Large intestine (tissue), 3 donors: ENCODE data around the gene PALLD. TPM values are rescaled to one million over a fixed set of nuclear protein-coding genes. Genes with fewer than 3 reads are reported as not detected.

Source experiments
- DNase-seq, 2 donors: peaks; one replicate each; pipeline versions ENCODE4 v3.0.0 to v3.0.0-alpha.2; 2013
- H3K27ac ChIP-seq: one replicate; pipeline ENCODE4 v1.5.1; 2013; ENCODE audit warnings: low read length
- H3K27me3 ChIP-seq: 2 replicates; pipeline ENCODE4 v1.6.1; 2013; ENCODE audit warnings: low read length; ENCODE audit not compliant: control insufficient read depth, insufficient read depth
- H3K36me3 ChIP-seq: 2 replicates; pipeline ENCODE4 v1.6.1; 2013; ENCODE audit warnings: low read length; ENCODE audit not compliant: control insufficient read depth, insufficient read depth
- H3K4me1 ChIP-seq: one replicate; pipeline ENCODE4 v1.6.1; 2013; ENCODE audit warnings: low read length; ENCODE audit not compliant: control insufficient read depth, insufficient read depth
- H3K4me3 ChIP-seq: one replicate; pipeline ENCODE4 v1.5.1; 2013; ENCODE audit warnings: low read length
- H3K9me3 ChIP-seq: one replicate; pipeline ENCODE4 v1.6.1; 2013; ENCODE audit warnings: mild to moderate bottlenecking, low read depth, low read length, moderate library complexity; ENCODE audit not compliant: control insufficient read depth
- WGBS: methylation state at CpG from one replicate; pipeline ENCODE4 v1.1.5; 2013; ENCODE audit warnings: low lambda C conversion rate; ENCODE audit not compliant: insufficient coverage; 5-methylcytosine and 5-hydroxymethylcytosine counted together
- polyA plus RNA-seq: library from polyadenylated mRNA; unstranded; fragments of 120-200 nt; gene quantifications from one replicate; pipeline ENCODE4 v1.2.1, GENCODE V29; 2013

Gene PALLD
- polyA plus RNA-seq, 1 donor: 59.7 TPM

DNA sequence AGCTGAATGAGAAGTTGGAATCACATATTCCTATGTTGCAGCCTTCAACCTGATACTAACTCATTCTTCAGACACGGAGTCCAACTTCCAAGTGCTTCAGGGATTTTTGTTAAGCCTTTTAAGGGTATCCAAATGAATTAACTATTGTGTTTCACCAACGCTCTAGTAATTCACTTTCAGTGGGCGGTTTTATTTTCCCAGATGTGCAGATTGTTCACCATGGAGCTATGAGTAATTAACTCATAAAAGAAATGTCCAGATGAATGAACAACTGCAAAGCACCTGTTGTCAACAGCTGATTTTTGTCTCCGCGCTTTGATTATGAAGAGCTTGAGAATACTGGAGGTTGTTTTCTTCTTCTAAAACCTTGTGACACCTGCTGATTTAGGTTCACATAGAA, 325.6 kb downstream of the PALLD start:
- WGBS: no CpG with 5 or more reads among the region's 5 CpGs
- no peaks in the 10 kb centered on the region for H3K9me3 ChIP-seq

DNA sequence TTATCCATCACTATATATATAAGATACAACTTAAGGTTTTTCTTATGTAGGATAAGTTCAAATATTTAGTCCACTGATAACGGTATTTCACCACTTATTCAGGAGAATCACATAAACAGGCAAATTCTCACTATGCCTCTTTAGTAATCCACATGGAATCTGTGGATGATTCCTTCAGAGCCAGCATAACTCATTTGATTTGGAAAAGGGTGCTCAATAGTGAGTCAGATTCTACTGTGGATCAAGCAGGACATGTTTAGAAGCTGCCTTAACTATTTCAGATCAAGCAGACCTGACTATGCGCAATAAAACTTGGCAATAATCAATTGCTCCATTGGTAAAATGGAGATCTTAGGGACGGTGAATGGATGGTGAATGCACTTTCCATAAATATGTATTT, 329.1 kb downstream of the PALLD start:
- WGBS: 100% methylated on average over 2 of the region's 3 CpGs
- Histone ChIP-seq H3K27ac (no peak overlapping the region), H3K4me3 (no peak overlapping the region), H3K36me3 (no peaks in the 10 kb centered on the region), H3K4me1 (no peaks in the 10 kb centered on the region), H3K9me3 (no peaks in the 10 kb centered on the region), H3K27me3 (no peaks in the 10 kb centered on the region)
- DNase-seq: no peak

More for the DNA sequence above, 325.6 kb downstream of the PALLD start:
- Histone ChIP-seq H3K4me1 (peaks cover under 1% of the 10 kb centered on the region), H3K27ac (no peak overlapping the region), H3K27me3 (no peaks in the 10 kb centered on the region), H3K4me3 (no peak overlapping the region), H3K36me3 (no peaks in the 10 kb centered on the region)
- DNase-seq: no peak

DNA sequence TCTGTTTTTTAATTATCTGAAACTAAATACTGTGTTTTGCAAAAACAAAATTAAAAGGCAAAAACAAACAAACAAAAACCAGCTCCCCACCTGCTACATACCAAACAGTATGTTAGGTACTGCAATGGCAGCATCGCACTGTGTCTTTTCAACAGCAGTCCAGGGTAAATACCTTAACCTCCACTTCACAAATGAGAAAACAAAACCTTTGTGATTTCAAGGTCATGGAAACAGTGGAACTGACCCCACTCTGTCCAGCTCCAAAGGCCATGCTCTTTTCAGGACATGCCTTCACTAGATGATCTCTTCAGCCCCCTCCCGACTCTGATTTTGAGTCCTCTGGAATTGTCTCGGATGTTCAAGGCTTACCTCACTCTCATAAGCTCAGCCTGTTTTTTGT, 329.8 kb downstream of the PALLD start:
- 92% methylated on average over 2 of the region's 3 CpGs for WGBS
- Histone ChIP-seq H3K36me3 (no peaks in the 10 kb centered on the region), H3K27ac (no peak overlapping the region), H3K9me3 (no peaks in the 10 kb centered on the region), H3K4me1 (no peaks in the 10 kb centered on the region), H3K4me3 (no peak overlapping the region), H3K27me3 (no peaks in the 10 kb centered on the region)
- no peak for DNase-seq

DNA sequence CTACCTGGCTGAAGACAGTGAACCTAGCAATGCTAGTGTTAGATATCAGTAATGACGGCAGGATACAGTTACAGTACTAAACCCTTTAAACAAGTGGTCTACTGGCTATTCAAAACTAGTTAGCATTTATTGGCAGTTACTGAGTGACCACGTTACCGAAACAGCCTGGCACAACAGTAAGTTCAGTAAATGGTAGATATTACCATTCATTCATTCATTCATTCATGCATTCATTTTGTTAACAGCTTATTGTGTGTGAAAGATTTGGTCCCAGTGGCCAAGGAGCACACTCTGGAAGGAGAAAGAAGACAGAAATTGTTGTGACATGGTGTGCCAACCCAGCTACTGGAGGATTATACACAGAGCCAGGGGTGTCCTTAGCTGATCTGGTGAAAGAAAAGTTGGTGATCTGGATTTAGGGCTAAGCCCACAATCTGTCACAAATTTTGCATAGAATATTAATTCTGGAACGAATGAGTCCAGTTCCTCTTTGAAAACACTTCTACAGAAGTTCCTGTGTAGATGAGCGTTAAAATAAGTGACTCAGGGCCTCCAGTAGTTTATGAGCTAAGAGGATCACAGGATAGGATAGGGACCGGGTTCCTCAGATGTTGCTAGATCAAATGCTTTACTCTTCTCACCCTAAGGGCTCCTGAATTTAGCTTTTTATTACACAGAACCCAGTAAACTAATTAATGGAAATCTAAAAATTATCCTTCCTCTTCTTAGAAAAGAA, 334.1 kb downstream of the PALLD start:
- Histone ChIP-seq H3K9me3 (peaks cover 4% of the 10 kb centered on the region), H3K4me1 (peaks cover 5% of the 10 kb centered on the region), H3K27ac (no peak overlapping the region), H3K27me3 (peaks cover 15% of the 10 kb centered on the region), H3K36me3 (no peaks in the 10 kb centered on the region), H3K4me3 (peak overlapping the region; percentile 83)
- no CpG with 5 or more reads among the region's 6 CpGs for WGBS
- no peak for DNase-seq

DNA sequence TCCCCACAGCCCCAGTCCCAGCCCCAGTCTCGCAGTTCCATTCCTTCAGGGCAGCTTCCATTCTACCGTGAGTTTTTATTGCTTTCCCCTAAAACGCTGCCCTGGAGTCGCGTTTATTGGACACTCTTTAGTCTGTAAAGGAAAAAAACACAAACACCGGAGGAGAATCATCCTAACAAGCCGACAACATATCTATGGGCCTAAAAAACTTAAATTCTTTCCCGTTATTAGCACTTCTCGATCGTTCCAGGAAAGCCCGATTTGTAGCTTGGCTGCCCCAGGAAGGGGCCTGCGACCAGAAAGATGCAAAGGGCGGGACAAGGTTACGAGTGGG, 334.7 kb downstream of the PALLD start:
- H3K9me3 ChIP-seq: peaks cover 4% of the 10 kb centered on the region
- H3K4me3 ChIP-seq: peak overlapping the region; percentile 83
- WGBS: 0% methylated on average over 5 of the region's 14 CpGs
- H3K36me3 ChIP-seq: no peaks in the 10 kb centered on the region
- peaks cover 5% of the 10 kb centered on the region for H3K4me1 ChIP-seq
- DNase-seq: no peak
- peaks cover 15% of the 10 kb centered on the region for H3K27me3 ChIP-seq
- peak overlapping the region; percentile 72 for H3K27ac ChIP-seq

DNA sequence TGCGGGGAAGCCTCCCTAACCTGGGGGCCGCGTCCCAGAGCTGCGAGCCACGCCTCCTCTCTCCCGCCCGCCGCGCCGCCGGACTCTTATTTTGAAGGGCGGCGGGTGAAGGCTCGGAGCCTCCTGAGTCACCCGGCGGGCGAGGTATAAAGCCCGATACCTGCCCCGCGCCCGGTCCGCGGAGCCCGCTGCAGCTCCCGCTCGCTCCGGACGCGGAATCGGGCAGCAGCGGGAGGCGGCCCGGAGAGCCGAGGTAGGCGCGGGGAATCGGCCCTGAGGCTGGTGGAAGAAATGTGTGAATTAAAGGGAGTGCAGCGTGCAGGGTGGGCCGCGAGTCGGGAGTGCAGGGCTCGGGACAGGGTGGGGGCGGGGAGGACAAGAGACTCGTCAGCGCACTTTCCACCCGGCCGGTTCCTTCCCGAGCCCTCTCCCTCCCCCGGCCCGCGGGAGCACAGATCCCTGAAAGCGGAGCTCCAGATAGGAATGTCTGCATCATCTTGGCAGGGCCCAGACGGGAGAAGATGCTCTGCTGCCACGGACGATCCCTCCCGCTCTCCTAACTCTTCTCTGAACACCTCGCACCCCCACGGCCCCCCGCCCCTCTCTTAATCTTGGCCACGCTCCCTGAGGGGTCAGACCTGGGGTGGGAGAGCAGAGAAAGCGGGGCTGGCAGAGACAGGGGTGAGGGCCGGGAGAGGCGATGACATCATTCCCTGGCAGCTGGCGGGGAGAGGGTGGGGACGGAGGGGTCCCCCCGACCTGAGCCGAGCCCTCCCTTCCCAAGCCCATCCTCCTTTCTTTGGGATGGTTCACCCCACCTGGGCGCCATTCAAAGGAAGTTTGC, 335.3 kb downstream of the PALLD start:
- H3K4me1 ChIP-seq: peaks cover 5% of the 10 kb centered on the region
- H3K27me3 ChIP-seq: peaks cover 15% of the 10 kb centered on the region
- no CpG with 5 or more reads among the region's 68 CpGs for WGBS

DNA sequence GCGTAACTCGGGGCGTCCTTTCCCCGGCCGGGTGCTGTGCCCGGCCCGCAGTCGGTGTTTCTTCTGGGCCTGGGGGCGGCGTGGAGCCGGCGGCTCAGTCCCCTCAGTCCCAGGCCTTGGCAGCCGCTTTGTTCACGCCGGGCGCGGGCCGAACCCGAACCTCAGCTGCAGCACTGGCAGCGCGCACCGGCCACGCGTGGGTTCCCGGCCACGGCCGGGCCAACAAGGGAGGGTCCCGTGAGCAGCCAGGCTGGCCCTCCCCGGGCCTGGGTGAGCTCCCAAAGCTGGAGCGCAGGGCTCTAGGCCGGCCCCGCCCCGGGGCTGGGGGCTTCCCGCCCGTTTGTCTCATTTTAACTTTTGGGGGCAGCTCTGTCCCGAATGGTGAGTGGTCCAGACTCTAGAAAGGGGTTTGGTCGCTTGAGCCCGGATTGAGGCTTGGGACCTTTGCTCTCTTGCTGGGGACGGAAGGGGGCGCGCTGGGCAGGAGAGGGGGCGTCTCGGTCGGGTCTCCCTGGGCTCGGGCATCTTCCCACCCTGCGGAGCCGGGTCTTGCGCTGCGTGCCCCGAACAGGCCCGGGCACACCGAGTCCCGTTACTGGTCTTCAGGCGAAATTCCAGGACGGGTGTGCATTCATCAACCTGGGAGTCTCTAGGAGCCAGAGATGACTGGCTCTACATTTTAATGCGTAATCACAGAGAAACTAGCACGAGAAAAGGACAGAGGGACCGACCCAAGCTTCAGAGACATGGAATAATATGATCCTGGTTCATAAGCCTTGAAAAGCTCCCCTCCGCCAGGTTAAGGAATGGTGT, 336.1 kb downstream of the PALLD start:
- H3K27me3 ChIP-seq: peaks cover 15% of the 10 kb centered on the region
- 0% methylated on average over 2 of the region's 59 CpGs for WGBS
- peaks cover 4% of the 10 kb centered on the region for H3K9me3 ChIP-seq
- H3K4me1 ChIP-seq: peaks cover 5% of the 10 kb centered on the region
- peaks cover 7% of the 10 kb centered on the region for H3K36me3 ChIP-seq
- H3K4me3 ChIP-seq: peak overlapping the region; percentile 83
- peak in 1 of 2 donors; percentile 29 for DNase-seq
- H3K27ac ChIP-seq: peak overlapping the region; percentile 72

More for the DNA sequence above, 335.3 kb downstream of the PALLD start:
- Histone ChIP-seq H3K4me3 (peak overlapping the region; percentile 83), H3K27ac (peak overlapping the region; percentile 72), H3K36me3 (peaks cover 4% of the 10 kb centered on the region), H3K9me3 (peaks cover 4% of the 10 kb centered on the region)
- peak; percentile 52 to 85 for DNase-seq

DNA sequence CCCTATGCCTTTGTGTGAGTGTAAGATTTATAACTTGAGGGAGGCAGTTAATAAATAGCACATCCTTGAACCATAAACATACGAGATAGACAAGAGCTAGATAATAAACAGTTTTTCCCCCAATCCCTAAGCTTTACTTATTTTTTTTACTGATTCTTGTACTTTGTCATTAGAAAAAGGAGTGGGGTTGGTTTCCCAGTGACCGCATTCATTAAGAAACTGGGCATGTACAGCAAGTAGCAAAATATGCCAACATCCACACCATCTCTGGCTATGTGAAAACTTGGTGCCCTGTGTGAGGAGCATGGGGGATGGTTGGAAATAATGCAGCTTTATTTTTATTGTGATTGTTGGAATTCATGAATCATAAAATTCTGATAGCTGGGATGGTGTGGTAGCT, 337.0 kb downstream of the PALLD start:
- Histone ChIP-seq H3K9me3 (peaks cover 4% of the 10 kb centered on the region), H3K4me3 (no peak overlapping the region), H3K27me3 (peaks cover 15% of the 10 kb centered on the region), H3K36me3 (peaks cover 7% of the 10 kb centered on the region), H3K27ac (no peak overlapping the region), H3K4me1 (peaks cover 5% of the 10 kb centered on the region)
- WGBS: 13% methylated on average over 1 of the region's 2 CpGs
- no peak for DNase-seq

DNA sequence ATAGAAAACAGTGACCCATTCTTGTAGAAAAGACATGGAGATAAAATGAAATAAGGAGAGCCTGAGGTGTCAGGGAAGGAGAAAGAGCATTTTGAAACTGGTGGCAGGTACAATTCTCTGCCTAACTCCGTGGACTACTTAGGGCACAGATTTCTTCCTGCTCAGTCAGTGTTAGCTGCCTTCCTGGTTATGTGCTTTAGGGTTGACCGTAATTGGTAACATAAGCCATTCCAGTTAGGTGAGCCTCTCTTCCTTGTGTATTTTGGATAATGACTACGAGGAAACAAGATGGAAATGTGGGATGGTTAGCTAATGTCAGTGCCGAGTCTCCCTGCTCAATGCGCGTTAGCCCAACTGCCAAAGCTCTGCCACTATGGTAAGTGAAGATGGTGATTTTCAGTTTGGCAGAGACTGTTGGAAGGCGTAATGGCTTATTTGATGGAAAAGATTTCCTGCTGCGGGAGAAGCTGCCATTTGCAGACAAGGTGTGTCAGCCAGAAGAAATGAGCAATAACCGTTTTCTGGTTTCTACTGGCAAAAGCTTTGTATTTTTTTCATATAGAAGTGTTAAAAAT, 339.1 kb downstream of the PALLD start:
- Histone ChIP-seq H3K9me3 (peaks cover 4% of the 10 kb centered on the region), H3K4me1 (peaks cover 5% of the 10 kb centered on the region), H3K27me3 (peaks cover 15% of the 10 kb centered on the region), H3K4me3 (no peak overlapping the region), H3K36me3 (peaks cover 7% of the 10 kb centered on the region), H3K27ac (no peak overlapping the region)
- no peak for DNase-seq
- 100% methylated on average over 1 of the region's 9 CpGs for WGBS

DNA sequence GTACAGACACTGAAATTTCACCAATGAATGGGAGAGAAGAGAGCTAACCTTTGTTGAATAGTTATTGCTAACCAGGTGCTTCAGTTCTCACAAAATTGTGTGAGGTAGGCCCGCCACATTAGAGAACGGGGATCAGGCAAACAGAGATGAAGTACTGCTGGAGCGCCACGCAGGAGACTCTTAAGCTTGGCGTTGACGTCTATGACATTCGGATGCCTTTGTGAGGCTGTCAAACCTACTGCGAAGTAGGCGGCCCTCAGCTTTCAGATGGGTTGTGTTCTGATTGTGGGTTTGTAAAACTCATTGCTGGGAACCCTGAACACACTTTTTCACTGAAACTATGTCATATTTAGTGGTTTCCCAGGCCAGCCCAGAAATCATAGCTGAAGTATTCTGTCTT, 339.6 kb downstream of the PALLD start:
- no peak overlapping the region for H3K4me3 ChIP-seq
- no peak overlapping the region for H3K27ac ChIP-seq
- no CpG with 5 or more reads among the region's 9 CpGs for WGBS

More for the DNA sequence above, 339.6 kb downstream of the PALLD start:
- peaks cover 4% of the 10 kb centered on the region for H3K9me3 ChIP-seq
- H3K27me3 ChIP-seq: peaks cover 15% of the 10 kb centered on the region
- H3K4me1 ChIP-seq: peaks cover 5% of the 10 kb centered on the region
- no peak for DNase-seq
- peaks cover 7% of the 10 kb centered on the region for H3K36me3 ChIP-seq
